GM18951 (cell line): ENCODE measurements around the gene LMF1.

Source experiments
- POLR2A ChIP-seq: IDR thresholded peaks from 4 replicates; pipeline ENCODE4 v1.6.1; 2011; ENCODE audit warnings: mild to moderate bottlenecking; ENCODE audit not compliant: insufficient read length, insufficient read depth; ENCODE audit errors: extremely low read depth
- in situ Hi-C: fragments of 300-500 bp; cut with MboI; formaldehyde crosslinking; loops from one replicate; pipeline ENCODE4 v1.12.0; 2022; ENCODE audit warnings: low sequenced_read_pairs, mixed read lengths, inconsistent platforms; ENCODE audit not compliant: unreplicated experiment

Gene LMF1

GRCh38 chr16:848510-849253, 122.1 kb downstream of the LMF1 start:
- in situ Hi-C loops = loop anchor here (25.0 kb wide), 1 partner anchor 214 kb away; the partner anchor contains the start of gene SSTR5
- TF ChIP-seq POLR2A = no peak

- in situ Hi-C loops = loop anchor here (25.0 kb wide), 1 partner anchor 214 kb away; the partner anchor contains the start of gene SSTR5
- no peak for TF ChIP-seq POLR2A
These were observed 122.9 kb downstream of the LMF1 start for GRCh38 chr16:847681-848445.

DNA sequence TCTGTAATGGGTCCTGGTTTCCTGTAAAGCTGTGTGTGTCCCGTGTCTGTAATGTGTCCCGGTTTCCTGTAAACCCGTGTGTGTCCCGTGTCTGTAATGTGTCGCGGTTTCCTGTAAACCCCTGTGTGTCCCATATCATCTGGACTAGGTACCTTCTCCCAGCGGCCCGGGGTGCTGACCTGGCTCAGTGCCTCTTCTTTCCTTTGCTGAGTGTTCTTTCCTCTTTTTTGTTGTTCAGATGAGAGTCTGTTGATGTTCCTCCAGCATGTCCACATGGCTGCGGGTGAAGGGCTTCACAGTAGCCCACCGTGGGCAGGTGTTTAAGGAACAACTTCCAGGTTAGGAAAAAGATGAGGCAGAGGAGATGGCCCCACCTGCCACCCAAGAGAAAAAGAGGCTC, 123.6 kb downstream of the LMF1 start:
- TF ChIP-seq POLR2A = no peak
- in situ Hi-C loops = loop anchor here (25.0 kb wide), 1 partner anchor 215 kb away; the partner anchor contains the start of gene SSTR5

- TF ChIP-seq POLR2A = no peak
- in situ Hi-C loops = loop anchor here (25.0 kb wide), 1 partner anchor 217 kb away; the partner anchor contains the start of gene SSTR5
These were observed 125.4 kb downstream of the LMF1 start for GRCh38 chr16:845351-845745.

DNA sequence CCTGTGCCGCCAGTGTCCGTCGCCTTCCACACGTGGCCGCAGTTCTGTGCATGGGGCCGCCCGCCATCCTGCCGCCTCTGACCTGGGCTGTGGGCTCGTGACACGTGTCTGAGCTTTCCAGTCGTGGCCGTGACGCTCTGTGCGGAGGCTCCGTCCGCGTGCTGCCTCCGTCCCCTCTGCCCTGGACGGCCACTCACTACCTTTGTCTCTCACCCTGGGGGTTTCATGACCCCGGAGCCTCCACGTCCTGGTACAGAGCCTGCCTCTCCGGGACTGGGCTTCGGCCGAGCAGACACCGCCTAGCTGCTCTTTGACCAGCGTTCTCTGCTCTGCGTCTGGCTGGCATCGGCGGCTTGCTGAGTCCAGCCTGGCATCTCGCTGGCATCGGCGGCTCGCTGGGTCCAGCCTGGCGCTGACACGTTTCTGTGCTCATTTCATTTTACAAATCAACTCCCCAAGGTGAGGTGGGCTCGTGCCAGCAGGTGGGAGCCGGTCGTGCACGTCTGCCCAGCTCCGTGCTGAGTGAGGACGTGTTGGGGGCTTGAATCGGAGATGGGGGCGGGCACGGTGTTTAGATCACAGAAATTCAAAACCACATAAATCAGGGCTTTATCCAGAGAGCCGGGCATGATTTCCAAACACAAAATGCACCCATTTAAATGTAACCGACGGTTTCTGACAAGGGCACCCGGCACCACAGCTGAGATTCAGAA, 126.0 kb downstream of the LMF1 start:
- TF ChIP-seq POLR2A = no peak

GRCh38 chr16:843771-844170, 127.0 kb downstream of the LMF1 start:
- in situ Hi-C loops = loop anchor here (25.0 kb wide), 1 partner anchor 219 kb away; the partner anchor contains the start of gene SSTR5

More for the DNA sequence above, 126.0 kb downstream of the LMF1 start:
- in situ Hi-C loops = loop anchor here (25.0 kb wide), 1 partner anchor 218 kb away; the partner anchor contains the start of gene SSTR5

GRCh38 chr16:842711-843560, 127.8 kb downstream of the LMF1 start:
- no peak for TF ChIP-seq POLR2A
- in situ Hi-C loops = loop anchor here (25.0 kb wide), 1 partner anchor 219 kb away; the partner anchor contains the start of gene SSTR5

More at GRCh38 chr16:843771-844170, 127.0 kb downstream of the LMF1 start:
- no peak for TF ChIP-seq POLR2A

DNA sequence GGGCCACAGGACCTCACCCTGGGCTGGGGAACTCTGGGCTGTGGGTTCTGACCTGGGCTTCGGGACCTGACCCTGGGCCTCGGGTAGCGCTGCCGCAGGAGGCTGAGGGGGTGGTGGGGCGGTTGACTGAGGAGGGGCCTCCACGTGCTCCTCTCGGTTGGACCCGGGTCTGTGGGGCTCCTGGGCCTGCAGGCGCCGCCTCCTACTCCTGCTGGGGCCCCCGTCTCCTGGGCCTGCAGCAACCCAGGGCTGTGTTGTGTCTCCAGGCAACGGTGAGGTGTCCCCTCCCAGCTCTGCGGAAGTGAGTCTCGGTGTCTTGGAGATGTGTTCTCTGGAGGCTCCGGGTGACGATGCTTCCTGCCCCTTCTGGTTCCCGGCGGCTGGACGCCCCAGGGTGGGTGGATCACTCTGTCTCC, 128.7 kb downstream of the LMF1 start:
- in situ Hi-C loops = loop anchor here (25.0 kb wide), 1 partner anchor 220 kb away; the partner anchor contains the start of gene SSTR5
- no peak for TF ChIP-seq POLR2A

- in situ Hi-C loops = loop anchor here (25.0 kb wide), 1 partner anchor 221 kb away; the partner anchor contains the start of gene SSTR5
- TF ChIP-seq POLR2A = no peak
These were observed 129.2 kb downstream of the LMF1 start for GRCh38 chr16:841455-842060.

GRCh38 chr16:840561-841454, 130.0 kb downstream of the LMF1 start:
- in situ Hi-C loops = loop anchor here (25.0 kb wide), 1 partner anchor 221 kb away; the partner anchor contains the start of gene SSTR5
- TF ChIP-seq POLR2A = no peak
